GM12878 (cell line): ENCODE results near the gene SLC28A2. TPM values are rescaled to one million over a fixed set of nuclear protein-coding genes. Genes with fewer than 3 reads are reported as not detected.

Experiments used
- ATAC-seq: fragments of 200-7000 bp; cut with Tn5 transposase; 3 replicates; pipeline ENCODE4 v1.9.1; 2020; ENCODE audit warnings: mild to moderate bottlenecking, moderate library complexity
- BruUV-seq: library from RNA; stranded (reverse); fragments of 400-500 nt; replicated peaks from 2 replicates; lab custom pipeline; 2021; lab: Mats Ljungman, UMichigan
- CTCF ChIA-PET: fragments of 300-600 bp; sonication (Branson Sonifier 250); formaldehyde crosslinking; extraction: SDS; loops from one replicate; lab custom pipeline; 2021; ENCODE audit warnings: inconsistent platforms; lab: Yijun Ruan, JAX
- POLR2A ChIA-PET: fragments of 350-600 bp; formaldehyde crosslinking; extraction: SDS; loops from one replicate; lab custom pipeline; 2021; ENCODE audit warnings: inconsistent platforms; lab: Charles Lee
- RAD21 ChIA-PET: fragments of 300-600 bp; sonication (Branson Sonifier 250); formaldehyde crosslinking; loops from one replicate; lab custom pipeline; 2023; ENCODE audit warnings: antibody characterized with exemption; ENCODE audit not compliant: unreplicated experiment; lab: Charles Lee
- SMC1A ChIA-PET: fragments of 300-600 bp; sonication (Branson Sonifier 250); formaldehyde crosslinking; loops from one replicate; lab custom pipeline; 2023; ENCODE audit not compliant: unreplicated experiment, uncharacterized antibody; lab: Charles Lee
- DNase-seq: peaks from one replicate; pipeline ENCODE4 v3.0.0-alpha.2; 2011; ENCODE audit warnings: low read depth, low spot score
- FAIRE-seq: peaks from 3 replicates; lab custom pipeline; 2011; peaks lifted over from hg19 to GRCh38; lab: Jason Lieb, UNC
- H2AFZ ChIP-seq: 2 replicates; pipeline ENCODE4 v1.6.0; 2011; ENCODE audit warnings: low read depth, low read length, control low read depth; ENCODE audit not compliant: control insufficient read depth
- H3K27ac ChIP-seq: 2 replicates; pipeline ENCODE4 v1.5.1; 2011; ENCODE audit warnings: control low read depth; ENCODE audit not compliant: control insufficient read depth, insufficient read depth
- H3K27me3 ChIP-seq, 2 experiments: replicated peaks in 1 of 2; 2 replicates each; pipeline versions ENCODE4 v1.6.0 to v1.6.1; 2011; ENCODE audit warnings: low read length in 1 of 2; ENCODE audit not compliant: control insufficient read depth in 2 of 2, insufficient read depth in 2 of 2
- H3K36me3 ChIP-seq, 2 experiments: 2 replicates each; pipeline ENCODE4 v1.5.1; 2011; ENCODE audit warnings: low read length in 1 of 2; ENCODE audit not compliant: control insufficient read depth in 2 of 2, insufficient read depth in 2 of 2
- H3K4me1 ChIP-seq: 2 replicates; pipeline ENCODE4 v1.6.1; 2011; ENCODE audit warnings: mild to moderate bottlenecking, low read length, moderate library complexity, mixed read lengths; ENCODE audit not compliant: control insufficient read depth, insufficient read depth
- H3K4me2 ChIP-seq: 2 replicates; pipeline ENCODE4 v1.6.0; 2011; ENCODE audit warnings: control low read depth; ENCODE audit not compliant: control insufficient read depth, insufficient read depth
- H3K4me3 ChIP-seq: fragments of 200-600 bp; sonication (generic); 2 replicates; pipeline ENCODE4 v1.5.1; 2016
- H3K79me2 ChIP-seq: 2 replicates; pipeline ENCODE4 v1.6.0; 2011; ENCODE audit warnings: low read length; ENCODE audit not compliant: control insufficient read depth, insufficient read depth
- H3K9ac ChIP-seq: 2 replicates; pipeline ENCODE4 v1.8.0; 2011; ENCODE audit warnings: low read length, control low read depth, mixed read lengths; ENCODE audit not compliant: control insufficient read depth, insufficient read depth
- H3K9me3 ChIP-seq: replicated peaks from 3 replicates; pipeline ENCODE4 v1.5.1; 2011; ENCODE audit warnings: mild to moderate bottlenecking, low read length; ENCODE audit not compliant: control insufficient read depth, insufficient read depth
- H4K20me1 ChIP-seq: 2 replicates; pipeline ENCODE4 v1.6.0; 2011; ENCODE audit not compliant: control insufficient read depth, insufficient read depth
- BMI1 ChIP-seq: fragments of 450-650 bp; IDR thresholded peaks from 2 replicates; pipeline ENCODE4 v1.6.1; 2016; ENCODE audit warnings: mild to moderate bottlenecking, moderate library complexity, borderline replicate concordance
- CBX3 ChIP-seq: fragments of 200-600 bp; sonication (generic); IDR thresholded peaks from 2 replicates; pipeline ENCODE4 v1.6.1; 2016; ENCODE audit warnings: low read depth, borderline replicate concordance
- CEBPB ChIP-seq, 2 experiments: fragments of 150-350 bp in 1 of 2; IDR thresholded peaks; 2 replicates each; pipeline ENCODE4 v1.6.1; 2012 to 2014; ENCODE audit warnings: low read depth in 2 of 2, low read length in 2 of 2, borderline replicate concordance in 1 of 2, inconsistent platforms in 1 of 2
- CREM ChIP-seq: IDR thresholded peaks from 2 replicates; pipeline ENCODE4 v1.6.1; 2014; ENCODE audit warnings: antibody characterized with exemption, low read depth
- EED ChIP-seq: sonication (generic); IDR thresholded peaks from 2 replicates; pipeline ENCODE4 v1.6.1; 2016; ENCODE audit warnings: antibody characterized with exemption, low read depth
- FOS ChIP-seq: IDR thresholded peaks from 3 replicates; pipeline ENCODE4 v1.6.1; 2011; ENCODE audit warnings: borderline replicate concordance; ENCODE audit not compliant: insufficient read length; ENCODE audit errors: extremely low read depth
- FOXK2 ChIP-seq: fragments of 450-650 bp; IDR thresholded peaks from 2 replicates; pipeline ENCODE4 v1.6.1; 2017; ENCODE audit warnings: mild to moderate bottlenecking, moderate library complexity
- IKZF1 ChIP-seq: fragments of 450-650 bp; conservative IDR thresholded peaks from 2 replicates; pipeline ENCODE4 v1.6.1; 2017; ENCODE audit warnings: antibody characterized with exemption, mild to moderate bottlenecking
- MXI1 ChIP-seq: fragments of 150-350 bp; IDR thresholded peaks from 2 replicates; pipeline ENCODE4 v1.6.1; 2011; ENCODE audit warnings: low read depth, mild to moderate bottlenecking, inconsistent platforms, low read length, improper control_type of control experiment
- PAX8 ChIP-seq: fragments of 450-650 bp; IDR thresholded peaks from 2 replicates; pipeline ENCODE4 v1.6.1; 2017; ENCODE audit warnings: mild to moderate bottlenecking, moderate library complexity
- POLR2A ChIP-seq: IDR thresholded peaks from 2 replicates; pipeline ENCODE4 v1.6.1; 2011; ENCODE audit warnings: low read depth, mild to moderate bottlenecking, low read length
- RB1 ChIP-seq: fragments of 450-650 bp; formaldehyde crosslinking; IDR thresholded peaks from 2 replicates; pipeline ENCODE4 v1.6.1; 2017; ENCODE audit warnings: mild to moderate bottlenecking, borderline replicate concordance
- SUPT20H ChIP-seq: IDR thresholded peaks from 2 replicates; pipeline ENCODE4 v1.6.1; 2011; ENCODE audit warnings: low read depth, mild to moderate bottlenecking, low read length, moderate library complexity, borderline replicate concordance; ENCODE audit not compliant: control insufficient read depth
- TCF7 ChIP-seq: IDR thresholded peaks from 2 replicates; pipeline ENCODE4 v1.6.1; 2014; ENCODE audit warnings: antibody characterized with exemption, borderline replicate concordance
- ZBTB11 ChIP-seq: fragments of 450-650 bp; formaldehyde crosslinking; IDR thresholded peaks from 2 replicates; pipeline ENCODE4 v1.5.0; 2022; ENCODE audit warnings: mild to moderate bottlenecking, missing genetic modification characterization
- WGBS: methylation state at CpG from one replicate; pipeline ENCODE4 v1.1.6; 2016; ENCODE audit warnings: low lambda C conversion rate; ENCODE audit not compliant: insufficient replicate concordance, insufficient coverage; ENCODE audit errors: missing lambda C conversion rate; 5-methylcytosine and 5-hydroxymethylcytosine counted together
- in situ Hi-C: fragments of 300-500 bp; cut with MboI; formaldehyde crosslinking; loops from 9 replicates; pipeline ENCODE4 v1.14.3; 2018; ENCODE audit warnings: mixed read lengths
- intact Hi-C: fragments of 100-400 bp; cut with micrococcal nuclease; formaldehyde crosslinking; loops from one replicate; pipeline ENCODE4 v1.14.2; 2022; ENCODE audit not compliant: unreplicated experiment
- polyA plus RNA-seq, 11 experiments: library from polyadenylated mRNA; depleted of rRNA in 4 of 11; unstranded in 6 of 11; stranded (reverse) in 5 of 11; fragments of >200 nt; fragmentation: Nextera tagmentation in 4 of 11; fragmentation: Illumina TruSeq in 1 of 11; extraction: Ambion mirVana in 4 of 11; extraction: Trizol in 1 of 11; gene quantifications; 1 replicate in 1 of 11; 2 replicates in 10 of 11; pipeline versions ENCODE4 v1.2.1 to v1.2.3, GENCODE V29; 2011 to 2016; ENCODE audit warnings: inconsistent platforms in 2 of 11, missing spikeins in 2 of 11, low read depth in 1 of 11
- total RNA-seq, 4 experiments: library from RNA; depleted of rRNA in 3 of 4; stranded (reverse); fragments of >200 nt in 3 of 4; fragmentation: Illumina TruSeq in 1 of 4; extraction: Trizol in 1 of 4; gene quantifications; 2 replicates each; pipeline versions ENCODE4 v1.2.1 to v1.2.3, GENCODE V29; 2013 to 2021

The SLC28A2 gene
- total and polyA plus RNA-seq, 10 of the 15 experiments (the other 5 are each of a cell fraction or from before 2014, with no cell fraction given), result 0.02 to 0.21 (median 0.14) TPM; not detected in 6

- ChIA-PET RAD21 (no interaction called here), POLR2A (no interaction called here), SMC1A (interaction anchor here (0.6 kb wide), 1 partner anchor 126 kb away, joined by 3 read pairs; no protein-coding TSS in a partner anchor), CTCF (interaction anchor here (1.4 to 2.9 kb wide), 3 partner anchors 17 to 62 kb away, joined by 4 to 10 read pairs (median 9); no protein-coding TSS in a partner anchor)
- no peak for FAIRE-seq
- Histone ChIP-seq H3K79me2 (no peaks in the 10 kb centered on the region), H3K4me3 (no peak overlapping the region), H2AFZ (no peak overlapping the region), H4K20me1 (no peaks in the 10 kb centered on the region), H3K36me3 (no peaks in the 10 kb centered on the region), H3K9ac (no peak overlapping the region), H3K4me2 (no peak overlapping the region), H3K9me3 (no peaks in the 10 kb centered on the region), H3K4me1 (no peaks in the 10 kb centered on the region), H3K27ac (no peak overlapping the region), H3K27me3 (peaks cover 0 to 4% of the 10 kb centered on the region in 2 experiments; a peak in 1 of 4 replicates)
- no TSS peak for BruUV-seq
- in situ Hi-C loops, result no loop called here
- intact Hi-C loops, result no loop called here
- WGBS, result 31% methylated on average over 5 of the region's 5 CpGs
- no peak for ATAC-seq
- DNase-seq, result no peak
- TF ChIP-seq CEBPB (IDR thresholded peaks at IDR 0.05; ENCODE audit: borderline replicate concordance in 1 of 2, low read depth in 2 of 2, low read length in 2 of 2) (no peak), RB1 (no peak), TCF7 (no peak), PAX8 (no peak), BMI1 (no peak), ZBTB11 (CRISPR knock-in tag) (no peak), IKZF1 (no peak), CBX3 (no peak), SUPT20H (no peak), EED (no peak), POLR2A (no peak), FOXK2 (no peak), MXI1 (no peak), CREM (no peak), FOS (no peak)
These were observed 27.3 kb upstream of the SLC28A2 start for GRCh38 chr15:45224621-45225217.
